Endothelial cell of umbilical vein (primary cell): Measurements from ENCODE around the gene CSF3. TPM values are rescaled to one million over a fixed set of nuclear protein-coding genes. Genes with fewer than 3 reads are reported as not detected.

Experiments
- BruUV-seq: library from RNA; stranded (reverse); fragments of 400-500 nt; replicated peaks from 2 replicates; lab custom pipeline; 2021; lab: Mats Ljungman, UMichigan
- CTCF ChIA-PET: fragments of 300-600, 350-600 bp; sonication (Branson Sonifier 250); formaldehyde crosslinking; loops from one replicate; lab custom pipeline; 2021; ENCODE audit warnings: antibody characterized with exemption, inconsistent platforms; lab: Charles Lee
- POLR2A ChIA-PET: fragments of 300-600, 350-600 bp; sonication (Branson Sonifier 250); formaldehyde crosslinking; loops from one replicate; lab custom pipeline; 2021; ENCODE audit warnings: antibody characterized with exemption, inconsistent platforms; lab: Charles Lee
- DNase-seq: peaks from one replicate; pipeline ENCODE4 v3.0.0-alpha.2; 2011; ENCODE audit warnings: low read depth, low spot score
- FAIRE-seq: peaks from 2 replicates; lab custom pipeline; 2011; peaks lifted over from hg19 to GRCh38; lab: Jason Lieb, UNC
- H2AFZ ChIP-seq: 2 replicates; pipeline ENCODE4 v1.6.0; 2012; ENCODE audit warnings: low read depth, low read length, control low read depth, inconsistent platforms
- H3K27ac ChIP-seq: 2 replicates; pipeline ENCODE4 v1.5.1; 2011; ENCODE audit warnings: low read depth, mild to moderate bottlenecking, control low read depth, low read length, moderate library complexity; ENCODE audit not compliant: insufficient read depth
- H3K27me3 ChIP-seq, 2 experiments: 2 replicates each; pipeline versions ENCODE4 v1.6.0 to v1.6.1; 2011; ENCODE audit warnings: low read length in 2 of 2, mixed read lengths in 1 of 2; ENCODE audit not compliant: control insufficient read depth in 2 of 2, insufficient read depth in 2 of 2
- H3K36me3 ChIP-seq, 2 experiments: 2 replicates in 1 of 2; 3 replicates in 1 of 2; pipeline ENCODE4 v1.5.1; 2011; ENCODE audit warnings: low read length in 2 of 2, mild to moderate bottlenecking in 1 of 2, moderate library complexity in 1 of 2; ENCODE audit not compliant: control insufficient read depth in 2 of 2, insufficient read depth in 2 of 2; ENCODE audit errors: extremely low read depth in 1 of 2
- H3K4me1 ChIP-seq: 3 replicates; pipeline ENCODE4 v1.5.1; 2011; ENCODE audit warnings: mild to moderate bottlenecking, low read length; ENCODE audit not compliant: control insufficient read depth, insufficient read depth; ENCODE audit errors: extremely low read depth
- H3K4me2 ChIP-seq: 2 replicates; pipeline ENCODE4 v1.6.1; 2011; ENCODE audit warnings: low read length, control low read depth, mixed read lengths; ENCODE audit not compliant: insufficient read depth
- H3K4me3 ChIP-seq, 3 experiments: fragments of 200-600 bp in 1 of 3; sonication (generic), shearing (Covaris generic) in 1 of 3; replicated peaks in 1 of 3; 2 replicates each; pipeline ENCODE4 v1.5.1; 2011 to 2016; ENCODE audit warnings: control low read depth in 3 of 3, low read length in 3 of 3, mild to moderate bottlenecking in 2 of 3, inconsistent platforms in 1 of 3, low read depth in 1 of 3, moderate library complexity in 1 of 3; ENCODE audit not compliant: insufficient read depth in 1 of 3
- H3K79me2 ChIP-seq: 2 replicates; pipeline ENCODE4 v1.6.0; 2012; ENCODE audit warnings: low read length, inconsistent platforms; ENCODE audit not compliant: control insufficient read depth, insufficient read depth
- H3K9ac ChIP-seq: replicated peaks from 2 replicates; pipeline ENCODE3; 2011; ENCODE audit warnings: low read length, control low read depth; ENCODE audit not compliant: insufficient read depth; ENCODE audit errors: extremely low read depth
- H3K9me1 ChIP-seq: replicated peaks from 3 replicates; pipeline ENCODE4 v1.6.0; 2011; ENCODE audit warnings: mild to moderate bottlenecking, low read length; ENCODE audit not compliant: control insufficient read depth, insufficient read depth; ENCODE audit errors: extremely low read depth
- H3K9me3 ChIP-seq: replicated peaks from 2 replicates; pipeline ENCODE4 v1.5.1; 2012; ENCODE audit warnings: low read length, inconsistent platforms; ENCODE audit not compliant: control insufficient read depth, insufficient read depth
- H4K20me1 ChIP-seq: replicated peaks from 2 replicates; pipeline ENCODE3; 2011; ENCODE audit warnings: mild to moderate bottlenecking, low read length; ENCODE audit not compliant: control insufficient read depth, insufficient read depth; ENCODE audit errors: extremely low read depth
- EZH2 ChIP-seq: IDR thresholded peaks from 2 replicates; pipeline ENCODE4 v1.6.1; 2012; ENCODE audit warnings: borderline replicate concordance, low read depth, mild to moderate bottlenecking, moderate library complexity, low read length, inconsistent platforms; ENCODE audit not compliant: severe bottlenecking
- FOS ChIP-seq: IDR thresholded peaks from 2 replicates; pipeline ENCODE4 v1.6.1; 2011; ENCODE audit warnings: mild to moderate bottlenecking, low read length, moderate library complexity, borderline replicate concordance; ENCODE audit not compliant: insufficient read depth
- GATA2 ChIP-seq: IDR thresholded peaks from 2 replicates; pipeline ENCODE4 v1.7.0; 2011; ENCODE audit warnings: low read depth, mild to moderate bottlenecking, moderate library complexity, mixed read lengths, low read length; ENCODE audit not compliant: insufficient read length, insufficient read depth
- JUN ChIP-seq: IDR thresholded peaks from 2 replicates; pipeline ENCODE4 v1.6.1; 2011; ENCODE audit warnings: borderline replicate concordance, low read depth; ENCODE audit not compliant: insufficient read length, insufficient read depth
- MYC ChIP-seq: IDR thresholded peaks from one replicate; pipeline ENCODE4 v1.6.1; 2011; ENCODE audit warnings: mild to moderate bottlenecking, low read depth, low read length
- POLR2A ChIP-seq: IDR thresholded peaks from 2 replicates; pipeline ENCODE4 v1.6.1; 2012; ENCODE audit warnings: low read depth, mild to moderate bottlenecking, control low read depth, low read length
- POLR2AphosphoS5 ChIP-seq: IDR thresholded peaks from 2 replicates; pipeline ENCODE4 v1.6.1; 2012; ENCODE audit warnings: low read depth, mild to moderate bottlenecking, control low read depth, low read length, moderate library complexity; ENCODE audit not compliant: insufficient read depth
- dilution Hi-C: fragments of 300-500 bp; cut with MboI; formaldehyde crosslinking; loops from one replicate; pipeline ENCODE4 v1.15.0; 2019; ENCODE audit warnings: low sequenced_read_pairs; ENCODE audit not compliant: extremely low pct_ligation_motif_present
- intact Hi-C: fragments of 100-400 bp; cut with micrococcal nuclease; formaldehyde crosslinking; loops from one replicate; pipeline ENCODE4 v1.10.0; 2022
- polyA plus RNA-seq, 4 experiments: library from polyadenylated mRNA; depleted of rRNA in 3 of 4; stranded (reverse) in 3 of 4; unstranded in 1 of 4; fragments of >200 nt; gene quantifications; 2 replicates each; pipeline versions ENCODE4 v1.2.1 to v1.2.3, GENCODE V29; 2011 to 2012; ENCODE audit warnings: missing spikeins in 1 of 4
- total RNA-seq: library from RNA; stranded (reverse); gene quantifications from 2 replicates; pipeline ENCODE4 v1.2.3, GENCODE V29; 2021
- TF ChIP-seq, protein P1 (sequence below): IDR thresholded peaks from 2 replicates; pipeline ENCODE4 v1.6.1; 2011; ENCODE audit not compliant: insufficient read depth, insufficient read length
- TF ChIP-seq, protein P2 (sequence below), 2 donors: IDR thresholded peaks; 1 replicate in 1 of 2; 2 replicates in 1 of 2; pipeline ENCODE4 v1.5.1; 2011; ENCODE audit warnings: low read length in 2 of 2, mild to moderate bottlenecking in 2 of 2, moderate library complexity in 2 of 2, control low read depth in 1 of 2, inconsistent platforms in 1 of 2, low read depth in 1 of 2; ENCODE audit not compliant: insufficient read depth in 1 of 2; ENCODE audit errors: extremely low read depth in 1 of 2

The CSF3 gene
- total and polyA plus RNA-seq, 2 donors (not counting 3 experiments of a cell fraction or from before 2014, with no cell fraction given): 1.0 to 2.9 TPM

GRCh38 chr17:40032322-40033320, 17.4 kb downstream of the CSF3 start:
- Histone ChIP-seq H3K4me1 (no peaks in the 10 kb centered on the region), H3K9ac (no peak overlapping the region), H4K20me1 (no peaks in the 10 kb centered on the region), H3K27me3 (no peaks in the 10 kb centered on the region), H3K4me3 (no peak overlapping the region), H3K79me2 (no peaks in the 10 kb centered on the region), H2AFZ (no peak overlapping the region), H3K36me3 (peaks cover 2 to 44% of the 10 kb centered on the region in 2 experiments), H3K4me2 (no peak overlapping the region), H3K9me3 (no peaks in the 10 kb centered on the region), H3K27ac (no peak overlapping the region), H3K9me1 (no peaks in the 10 kb centered on the region)
- intact Hi-C loops (no loop called here), dilution Hi-C loops (no loop called here)
- TF ChIP-seq, protein P1, sequence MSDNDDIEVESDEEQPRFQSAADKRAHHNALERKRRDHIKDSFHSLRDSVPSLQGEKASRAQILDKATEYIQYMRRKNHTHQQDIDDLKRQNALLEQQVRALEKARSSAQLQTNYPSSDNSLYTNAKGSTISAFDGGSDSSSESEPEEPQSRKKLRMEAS: no peak
- TF ChIP-seq POLR2AphosphoS5 (no peak), MYC (no peak), JUN (no peak), FOS (no peak), POLR2A (no peak), EZH2 (no peak), GATA2 (no peak)
- TF ChIP-seq, protein P2, sequence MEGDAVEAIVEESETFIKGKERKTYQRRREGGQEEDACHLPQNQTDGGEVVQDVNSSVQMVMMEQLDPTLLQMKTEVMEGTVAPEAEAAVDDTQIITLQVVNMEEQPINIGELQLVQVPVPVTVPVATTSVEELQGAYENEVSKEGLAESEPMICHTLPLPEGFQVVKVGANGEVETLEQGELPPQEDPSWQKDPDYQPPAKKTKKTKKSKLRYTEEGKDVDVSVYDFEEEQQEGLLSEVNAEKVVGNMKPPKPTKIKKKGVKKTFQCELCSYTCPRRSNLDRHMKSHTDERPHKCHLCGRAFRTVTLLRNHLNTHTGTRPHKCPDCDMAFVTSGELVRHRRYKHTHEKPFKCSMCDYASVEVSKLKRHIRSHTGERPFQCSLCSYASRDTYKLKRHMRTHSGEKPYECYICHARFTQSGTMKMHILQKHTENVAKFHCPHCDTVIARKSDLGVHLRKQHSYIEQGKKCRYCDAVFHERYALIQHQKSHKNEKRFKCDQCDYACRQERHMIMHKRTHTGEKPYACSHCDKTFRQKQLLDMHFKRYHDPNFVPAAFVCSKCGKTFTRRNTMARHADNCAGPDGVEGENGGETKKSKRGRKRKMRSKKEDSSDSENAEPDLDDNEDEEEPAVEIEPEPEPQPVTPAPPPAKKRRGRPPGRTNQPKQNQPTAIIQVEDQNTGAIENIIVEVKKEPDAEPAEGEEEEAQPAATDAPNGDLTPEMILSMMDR (IDR thresholded peaks at IDR 0.05; ENCODE audit: extremely low read depth in 1 of 2, insufficient read depth in 1 of 2, low read depth in 1 of 2, low read length in 2 of 2): no peak
- POLR2A ChIA-PET: no interaction called here
- BruUV-seq: no TSS peak
- FAIRE-seq (no peak), DNase-seq (no peak)
- CTCF ChIA-PET: no interaction called here
